Pancreas (tissue), 10 donors: ENCODE measurements around the gene ADIPOR2. TPM values are rescaled to one million over a fixed set of nuclear protein-coding genes. Genes with fewer than 3 reads are reported as not detected.
"Not testable (repeated sequence)": the region's sequence is repeated elsewhere in the genome, so short reads cannot be mapped to it uniquely, and the experiment has no call there.

Experiments
- ATAC-seq, 4 donors: fragments of 200-7000 bp; cut with Tn5 transposase; one replicate each; pipeline versions ENCODE4 v1.8.0 to v1.9.1; 2020; ENCODE audit warnings: mild to moderate bottlenecking in 4 of 4, moderate library complexity in 4 of 4
- DNase-seq, 6 donors: peaks; one replicate each; pipeline ENCODE4 v3.0.0-alpha.2; 2020
- FAIRE-seq: peaks from 2 replicates; lab custom pipeline; 2012; peaks lifted over from hg19 to GRCh38; lab: Jason Lieb, UNC
- H3K27ac ChIP-seq, 4 donors: fragments of 200-600 bp; sonication (generic); 1 replicate in 3 of 4; 2 replicates in 1 of 4; pipeline versions ENCODE4 v1.5.0 to v1.8.0; 2020
- H3K27me3 ChIP-seq, 4 donors: fragments of 200-600 bp; one replicate each; pipeline ENCODE4 v1.8.0; 2021
- H3K36me3 ChIP-seq, 3 donors: fragments of 200-600 bp; sonication (generic) in 1 of 3; one replicate each; pipeline versions ENCODE4 v1.5.0 to v1.8.0; 2020 to 2021
- H3K4me1 ChIP-seq, 3 donors: fragments of 200-600 bp; one replicate each; pipeline ENCODE4 v1.8.0; 2021
- H3K4me3 ChIP-seq, 4 donors: fragments of 200-600 bp; sonication (generic) in 2 of 4; one replicate each; pipeline versions ENCODE4 v1.5.0 to v1.8.0; 2020 to 2021
- H3K9me3 ChIP-seq, 4 donors: fragments of 200-600 bp; one replicate each; pipeline ENCODE4 v1.8.0; 2021
- WGBS, 2 donors: extraction: QIAGEN DNeasy Blood & Tissue Kit; methylation state at CpG; one replicate each; pipeline ENCODE4 v1.1.7; 2013; 5-methylcytosine and 5-hydroxymethylcytosine counted together
- intact Hi-C, 3 donors: fragments of 100-400 bp; cut with DNase I; formaldehyde crosslinking; loops; one replicate each; pipeline versions ENCODE4 v1.11.1 to v1.14.2; 2022
- polyA plus RNA-seq, 2 donors: library from polyadenylated mRNA; stranded (reverse); fragments of 200-250 nt; gene quantifications; one replicate each; pipeline ENCODE4 v1.2.3, GENCODE V29; 2013
- total RNA-seq, 6 donors: library from RNA; stranded (reverse); fragmentation: NEBNext Ultra II Directional in 4 of 6; extraction: Animal tissue kit (Norgen Biotek cat#: 25700) in 4 of 6; gene quantifications; one replicate each; pipeline versions ENCODE4 v1.2.1 to v1.2.4, GENCODE V29; 2021 to 2023
- TF ChIP-seq, protein P1 (sequence below), 4 donors: fragments of 200-600 bp; sonication (generic) in 3 of 4; IDR thresholded peaks; one replicate each; pipeline versions ENCODE4 v1.5.0 to v1.8.0; 2021; ENCODE audit warnings: antibody characterized with exemption in 4 of 4
- donor health status: healthy with polysubstance abuse.
- donor health status: DM: no; HTN: no; CAD: no; lungs with moderate emphysema.
- donor health status: DM: no; HTN: no; CAD: no.
- donor health status: control.
- donor health status: control.
- donor health status: Bipolar disorder and iron deficiency.
- donor health status: DM: yes; HTN: yes; CAD: no.
- donor health status: DM: no; HTN: no; CAD: no.
- donor health status: DM: no; HTN: no; CAD: no.
- donor health status: DM: yes; HTN: yes; CAD: no.

The ADIPOR2 gene
- total and polyA plus RNA-seq, 8 donors, result 10.4 to 27.5 (median 22.1) TPM

DNA sequence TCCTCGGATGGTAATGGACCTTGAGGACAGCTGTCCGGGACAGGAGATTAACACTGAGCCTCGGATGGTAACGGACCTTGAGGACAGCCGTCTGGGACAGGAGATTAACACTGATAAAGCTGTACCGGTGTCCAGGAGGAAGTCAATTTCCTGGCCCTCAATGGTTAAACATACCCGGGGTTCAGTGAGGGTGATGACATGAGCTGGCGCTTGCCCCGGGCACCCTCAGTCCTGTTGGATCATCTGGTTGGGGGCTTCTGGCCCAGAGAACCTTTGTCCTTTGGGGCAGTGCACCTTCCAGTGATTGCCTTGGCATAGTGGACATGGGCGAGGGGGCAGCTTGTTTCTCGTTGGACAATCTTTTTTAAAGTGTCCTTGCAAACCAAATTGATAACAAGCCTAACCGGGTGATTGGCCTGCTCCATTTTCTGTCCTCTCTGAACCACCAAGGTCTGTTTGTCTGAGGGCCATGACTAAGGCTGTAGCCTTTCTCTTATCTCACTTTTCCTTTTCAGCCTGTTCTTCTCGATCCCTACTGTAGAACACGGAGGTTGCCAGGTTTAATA lies 23.0 kb downstream of the ADIPOR2 start:
- intact Hi-C loops, DNase-seq, FAIRE-seq, H3K27me3 ChIP-seq, H3K9me3 ChIP-seq, H3K4me3 ChIP-seq, H3K36me3 ChIP-seq: not testable (repeated sequence)
- peaks cover 11 to 26% (median 18%) of the 10 kb centered on the region in 3 donors for H3K4me1 ChIP-seq
- peak in 1 of 4 donors; percentile 44 for ATAC-seq
- peak overlapping the region in 1 of 4 donors; percentile 12 for H3K27ac ChIP-seq
- 45 to 50% methylated on average over 14 of the region's 14 CpGs for WGBS, 2 donors

DNA sequence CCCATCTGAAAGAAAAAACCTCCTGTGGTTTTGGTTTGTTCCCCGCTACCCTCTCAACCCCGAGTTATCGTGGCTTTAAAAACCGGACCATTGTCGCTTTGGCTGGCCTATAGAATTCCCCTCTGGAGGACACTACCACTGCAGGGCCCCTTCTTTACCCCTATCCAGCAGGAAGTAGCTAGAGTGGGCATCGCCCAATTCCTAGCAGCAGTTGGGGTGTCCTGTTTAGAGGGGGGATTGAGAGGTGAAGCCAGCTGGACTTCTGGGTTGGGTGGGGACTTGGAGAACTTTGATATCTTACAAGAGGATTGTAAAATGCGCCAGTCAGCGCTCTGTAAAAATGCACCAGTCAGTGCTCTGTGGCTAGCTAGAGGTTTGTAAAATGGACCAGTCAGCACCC lies 24.6 kb downstream of the ADIPOR2 start:
- H3K9me3 ChIP-seq, H3K36me3 ChIP-seq, DNase-seq, FAIRE-seq, H3K27me3 ChIP-seq, ATAC-seq, H3K27ac ChIP-seq, intact Hi-C loops, H3K4me3 ChIP-seq: not testable (repeated sequence)
- peaks cover 25 to 35% (median 26%) of the 10 kb centered on the region in 3 donors for H3K4me1 ChIP-seq
- WGBS, 2 donors, result 98% methylated on average over 8 of the region's 8 CpGs

DNA sequence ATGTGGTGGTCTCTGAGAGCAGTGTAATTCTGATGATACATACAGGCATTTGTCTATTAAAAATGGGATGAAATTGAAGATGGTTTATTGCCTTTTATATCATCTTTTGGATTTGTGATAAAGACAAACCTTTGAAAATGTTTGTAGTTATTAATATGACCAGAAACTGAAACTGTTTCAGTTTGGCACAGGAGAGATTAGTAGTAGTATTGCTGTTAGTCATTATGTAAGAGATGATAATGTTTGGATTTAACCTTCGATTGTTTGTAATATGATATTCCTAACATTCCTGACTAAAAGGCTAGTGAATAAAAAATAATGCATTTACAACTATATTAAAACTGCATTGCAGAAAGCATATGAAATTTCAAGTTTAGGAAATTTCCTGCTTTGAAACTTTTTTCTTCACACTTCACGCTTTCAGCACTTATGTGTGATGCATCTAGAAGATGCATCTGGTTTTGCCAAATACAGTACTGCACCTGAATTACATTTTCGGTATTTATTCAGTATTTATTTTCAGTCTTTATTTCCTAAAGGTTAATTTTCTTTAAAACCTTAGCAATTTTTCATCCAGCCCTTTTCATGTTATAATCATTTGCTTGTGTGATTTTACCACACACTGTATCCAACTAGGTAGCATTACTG lies 25.5 kb downstream of the ADIPOR2 start:
- Histone ChIP-seq H3K27me3 (no peaks in the 10 kb centered on the region), H3K9me3 (no peaks in the 10 kb centered on the region), H3K27ac (no peak overlapping the region), H3K36me3 (no peaks in the 10 kb centered on the region), H3K4me3 (no peak overlapping the region), H3K4me1 (peaks cover 25 to 32% (median 25%) of the 10 kb centered on the region in 3 donors)
- WGBS, 2 donors, result 43 to 48% methylated on average over 3 of the region's 3 CpGs
- DNase-seq, result no peak
- ATAC-seq, result peak; percentile 50 to 71 (median 53)
- TF ChIP-seq, protein P1, sequence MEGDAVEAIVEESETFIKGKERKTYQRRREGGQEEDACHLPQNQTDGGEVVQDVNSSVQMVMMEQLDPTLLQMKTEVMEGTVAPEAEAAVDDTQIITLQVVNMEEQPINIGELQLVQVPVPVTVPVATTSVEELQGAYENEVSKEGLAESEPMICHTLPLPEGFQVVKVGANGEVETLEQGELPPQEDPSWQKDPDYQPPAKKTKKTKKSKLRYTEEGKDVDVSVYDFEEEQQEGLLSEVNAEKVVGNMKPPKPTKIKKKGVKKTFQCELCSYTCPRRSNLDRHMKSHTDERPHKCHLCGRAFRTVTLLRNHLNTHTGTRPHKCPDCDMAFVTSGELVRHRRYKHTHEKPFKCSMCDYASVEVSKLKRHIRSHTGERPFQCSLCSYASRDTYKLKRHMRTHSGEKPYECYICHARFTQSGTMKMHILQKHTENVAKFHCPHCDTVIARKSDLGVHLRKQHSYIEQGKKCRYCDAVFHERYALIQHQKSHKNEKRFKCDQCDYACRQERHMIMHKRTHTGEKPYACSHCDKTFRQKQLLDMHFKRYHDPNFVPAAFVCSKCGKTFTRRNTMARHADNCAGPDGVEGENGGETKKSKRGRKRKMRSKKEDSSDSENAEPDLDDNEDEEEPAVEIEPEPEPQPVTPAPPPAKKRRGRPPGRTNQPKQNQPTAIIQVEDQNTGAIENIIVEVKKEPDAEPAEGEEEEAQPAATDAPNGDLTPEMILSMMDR (IDR thresholded peaks at IDR 0.05), result no peak
- FAIRE-seq, result no peak
- intact Hi-C loops, result no loop called here

DNA sequence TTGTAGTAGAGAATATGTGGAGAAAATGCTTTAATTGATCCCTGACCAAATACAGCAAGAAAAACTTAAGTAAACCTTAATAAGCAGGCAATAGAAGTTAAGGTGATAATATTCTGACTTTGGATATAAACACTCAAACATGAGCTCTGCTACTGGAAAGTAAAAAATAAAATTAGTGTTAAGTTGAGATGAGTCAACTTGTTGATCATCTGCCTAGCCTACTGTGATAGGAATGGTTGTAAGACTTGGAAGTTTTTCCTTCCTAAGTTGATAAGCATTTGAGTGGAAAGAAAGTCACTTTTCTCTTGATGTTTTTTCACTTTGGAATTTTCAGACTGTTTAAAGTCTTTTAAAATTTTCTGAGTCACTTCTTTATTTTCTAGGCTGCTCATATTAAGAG lies 26.0 kb downstream of the ADIPOR2 start:
- Histone ChIP-seq H3K4me1 (peaks cover 20 to 27% (median 25%) of the 10 kb centered on the region in 3 donors), H3K36me3 (no peaks in the 10 kb centered on the region), H3K27me3 (no peaks in the 10 kb centered on the region), H3K4me3 (no peak overlapping the region), H3K9me3 (no peaks in the 10 kb centered on the region), H3K27ac (no peak overlapping the region)
- no peak for DNase-seq
- FAIRE-seq, result no peak
- intact Hi-C loops, result no loop called here
- ATAC-seq, result peak in 2 of 4 donors; percentile 27 to 50
- TF ChIP-seq, protein P1 (IDR thresholded peaks at IDR 0.05), result no peak

DNA sequence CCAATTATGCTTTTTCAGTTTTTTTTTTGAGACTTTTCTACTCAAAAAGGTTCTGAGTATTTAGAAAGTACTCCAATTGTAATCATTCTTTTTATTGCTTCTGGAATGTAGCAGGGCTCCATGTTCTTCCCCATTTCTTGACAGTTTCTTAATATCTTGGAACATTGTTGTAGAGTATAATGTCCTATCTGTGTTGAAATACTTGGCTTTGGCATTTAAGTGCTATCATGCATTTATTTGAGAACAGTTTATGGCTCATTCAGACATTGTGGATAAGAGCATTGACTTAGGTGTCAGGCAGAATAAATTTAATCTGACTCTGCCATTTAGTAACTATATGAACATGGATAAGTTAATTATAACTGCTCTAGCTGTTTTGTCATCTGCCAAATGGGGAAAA lies 28.3 kb downstream of the ADIPOR2 start:
- H3K27me3 ChIP-seq, result no peaks in the 10 kb centered on the region
- TF ChIP-seq, protein P1 (IDR thresholded peaks at IDR 0.05), result no peak
- H3K9me3 ChIP-seq, result no peaks in the 10 kb centered on the region
- ATAC-seq (peak in 2 of 4 donors; percentile 25 to 63), DNase-seq (no peak), FAIRE-seq (no peak)
- no peak overlapping the region for H3K4me3 ChIP-seq
- H3K4me1 ChIP-seq, result peaks cover 20 to 33% (median 24%) of the 10 kb centered on the region in 3 donors
- intact Hi-C loops, result no loop called here
- H3K27ac ChIP-seq, result no peak overlapping the region
- H3K36me3 ChIP-seq, result no peaks in the 10 kb centered on the region

DNA sequence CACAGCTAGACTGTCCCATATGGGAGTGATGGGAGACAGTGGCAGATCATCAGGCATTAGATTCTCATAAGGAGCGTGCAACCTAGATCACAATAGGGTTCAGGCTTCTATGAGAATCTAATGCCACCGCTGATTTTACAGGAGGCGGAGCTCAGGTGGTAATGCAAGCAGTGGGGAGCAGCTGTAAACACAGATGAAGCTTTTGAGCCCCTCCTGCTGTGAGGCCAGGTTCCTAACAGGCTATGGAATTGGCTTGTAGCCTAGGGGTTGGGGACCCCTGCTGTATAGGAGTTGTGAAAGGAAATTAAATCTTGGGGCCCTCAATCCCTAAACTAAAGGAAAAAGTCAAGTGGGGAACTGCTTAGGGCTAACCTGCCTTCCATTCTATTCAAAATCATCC lies 29.6 kb downstream of the ADIPOR2 start:
- intact Hi-C loops, result no loop called here
- WGBS, 2 donors, result 91 to 93% methylated on average over 3 of the region's 3 CpGs
- Histone ChIP-seq H3K36me3 (no peaks in the 10 kb centered on the region), H3K4me3 (no peak overlapping the region), H3K27me3 (no peaks in the 10 kb centered on the region), H3K4me1 (peaks cover 20 to 33% (median 20%) of the 10 kb centered on the region in 3 donors), H3K27ac (no peak overlapping the region), H3K9me3 (no peaks in the 10 kb centered on the region)
- no peak for DNase-seq
- TF ChIP-seq, protein P1 (IDR thresholded peaks at IDR 0.05), result no peak
- FAIRE-seq, result no peak
- no peak for ATAC-seq
